ENCODE results near the gene NFIB.

DNA sequence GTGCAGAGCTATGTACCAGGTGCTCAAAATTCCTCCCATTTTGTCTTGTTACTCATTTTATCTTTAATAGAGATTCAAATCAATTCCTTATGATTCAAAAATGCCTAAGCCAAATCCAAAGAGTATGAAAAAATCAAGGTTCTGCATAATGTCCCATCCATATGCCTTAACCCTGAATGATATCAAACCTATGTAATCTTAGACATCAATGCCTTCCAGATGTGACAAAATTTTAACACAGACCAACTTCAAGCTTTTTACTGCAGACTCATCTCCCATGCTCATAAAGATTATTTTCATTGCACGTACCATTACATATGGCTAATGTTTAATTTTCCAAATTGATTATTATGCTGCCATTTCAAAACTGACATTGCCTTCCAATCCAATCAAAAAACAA is 122.4 kb downstream of the NFIB start:
- TF ChIP-seq, protein P1, sequence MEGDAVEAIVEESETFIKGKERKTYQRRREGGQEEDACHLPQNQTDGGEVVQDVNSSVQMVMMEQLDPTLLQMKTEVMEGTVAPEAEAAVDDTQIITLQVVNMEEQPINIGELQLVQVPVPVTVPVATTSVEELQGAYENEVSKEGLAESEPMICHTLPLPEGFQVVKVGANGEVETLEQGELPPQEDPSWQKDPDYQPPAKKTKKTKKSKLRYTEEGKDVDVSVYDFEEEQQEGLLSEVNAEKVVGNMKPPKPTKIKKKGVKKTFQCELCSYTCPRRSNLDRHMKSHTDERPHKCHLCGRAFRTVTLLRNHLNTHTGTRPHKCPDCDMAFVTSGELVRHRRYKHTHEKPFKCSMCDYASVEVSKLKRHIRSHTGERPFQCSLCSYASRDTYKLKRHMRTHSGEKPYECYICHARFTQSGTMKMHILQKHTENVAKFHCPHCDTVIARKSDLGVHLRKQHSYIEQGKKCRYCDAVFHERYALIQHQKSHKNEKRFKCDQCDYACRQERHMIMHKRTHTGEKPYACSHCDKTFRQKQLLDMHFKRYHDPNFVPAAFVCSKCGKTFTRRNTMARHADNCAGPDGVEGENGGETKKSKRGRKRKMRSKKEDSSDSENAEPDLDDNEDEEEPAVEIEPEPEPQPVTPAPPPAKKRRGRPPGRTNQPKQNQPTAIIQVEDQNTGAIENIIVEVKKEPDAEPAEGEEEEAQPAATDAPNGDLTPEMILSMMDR (conservative IDR thresholded peaks at IDR 0.05; ENCODE audit: low read length): no peak
- no peak for TF ChIP-seq EZH2phosphoT487 (IDR thresholded peaks at IDR 0.05; ENCODE audit: borderline replicate concordance)
